HG03342 (cell line): Measurements from ENCODE around the gene SPHKAP.
"Not testable (repeated sequence)": the region's sequence is repeated elsewhere in the genome, so short reads cannot be mapped to it uniquely, and the experiment has no call there.

Experiments used
- ATAC-seq: cut with Tn5 transposase; IDR thresholded peaks from one replicate; pipeline ENCODE4 v1.9.1; 2021; ENCODE audit warnings: mild to moderate bottlenecking, moderate library complexity; ENCODE audit not compliant: unreplicated experiment

Gene SPHKAP

DNA sequence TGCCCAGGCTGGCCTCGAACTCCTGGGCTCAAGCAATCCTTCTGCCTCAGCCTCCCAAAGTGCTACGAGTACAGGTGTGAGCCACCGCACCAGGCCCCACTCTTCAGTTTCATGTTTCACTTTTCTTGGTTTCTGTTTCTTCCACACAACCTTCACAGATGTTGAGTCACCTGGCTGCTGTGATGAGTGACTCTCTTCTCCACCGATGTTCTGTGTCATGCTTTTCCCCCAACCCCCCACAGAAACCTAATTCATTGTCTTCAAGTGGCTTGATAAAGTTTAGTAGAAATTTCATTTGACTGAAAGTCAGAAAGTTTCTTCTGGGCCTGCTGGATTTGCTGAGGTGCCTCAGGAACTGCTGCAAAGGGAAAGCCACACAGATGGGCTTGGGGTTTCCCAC, 78.5 kb downstream of the SPHKAP start:
- peak; percentile 73 for ATAC-seq

DNA sequence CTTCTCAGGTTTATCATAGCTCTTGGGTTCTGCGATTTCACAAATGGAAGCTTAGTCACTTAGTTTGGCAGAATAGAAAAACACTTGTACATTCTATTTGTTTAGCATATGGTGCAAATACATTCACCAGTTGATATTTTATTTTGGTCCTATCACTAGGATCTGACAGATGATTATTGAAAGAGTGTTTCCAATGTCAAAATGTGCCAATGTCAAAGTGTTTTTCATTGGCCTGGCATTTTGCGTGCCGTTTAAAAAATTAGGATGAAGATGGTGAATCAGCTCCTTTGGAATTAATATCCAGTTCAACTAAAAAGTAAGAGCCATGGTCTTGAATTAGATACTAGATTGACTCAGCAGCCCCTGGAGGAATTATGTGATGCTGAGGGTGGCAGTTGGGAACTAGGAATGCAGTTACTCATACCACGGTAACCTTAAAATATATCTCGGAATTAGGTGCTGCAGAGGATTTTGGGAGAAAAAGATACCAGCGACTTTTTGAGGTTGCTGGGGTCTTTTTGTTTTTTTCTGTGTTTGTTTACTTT, 87.0 kb downstream of the SPHKAP start:
- no peak for ATAC-seq

GRCh38 chr2:228092056-228092455, 89.4 kb downstream of the SPHKAP start:
- no peak for ATAC-seq

- no peak for ATAC-seq
Observed at GRCh38 chr2:228086561-228086960, 94.9 kb downstream of the SPHKAP start.

- ATAC-seq, result no peak
Observed at GRCh38 chr2:228084717-228085116, 96.8 kb downstream of the SPHKAP start.

DNA sequence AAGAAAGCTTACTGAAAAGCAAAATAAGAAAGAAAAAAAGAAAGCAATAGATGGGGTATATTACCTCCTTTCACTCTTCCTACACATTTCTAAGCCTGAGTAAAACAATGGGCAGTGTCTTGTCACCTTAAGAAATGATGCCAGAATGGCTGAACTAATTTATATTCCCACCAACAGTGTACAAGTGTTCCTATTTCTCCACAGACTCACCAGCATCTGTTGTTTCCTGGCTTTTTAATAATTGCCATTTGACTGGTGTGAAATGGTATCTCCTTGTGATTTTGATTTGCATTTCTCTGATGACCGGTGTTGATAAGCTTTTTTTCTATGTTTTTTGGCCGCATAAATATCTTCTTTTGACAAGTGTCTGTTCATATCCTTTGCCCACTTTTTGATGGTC, 98.4 kb downstream of the SPHKAP start:
- ATAC-seq, result no peak

GRCh38 chr2:228082571-228082970, 98.9 kb downstream of the SPHKAP start:
- no peak for ATAC-seq

DNA sequence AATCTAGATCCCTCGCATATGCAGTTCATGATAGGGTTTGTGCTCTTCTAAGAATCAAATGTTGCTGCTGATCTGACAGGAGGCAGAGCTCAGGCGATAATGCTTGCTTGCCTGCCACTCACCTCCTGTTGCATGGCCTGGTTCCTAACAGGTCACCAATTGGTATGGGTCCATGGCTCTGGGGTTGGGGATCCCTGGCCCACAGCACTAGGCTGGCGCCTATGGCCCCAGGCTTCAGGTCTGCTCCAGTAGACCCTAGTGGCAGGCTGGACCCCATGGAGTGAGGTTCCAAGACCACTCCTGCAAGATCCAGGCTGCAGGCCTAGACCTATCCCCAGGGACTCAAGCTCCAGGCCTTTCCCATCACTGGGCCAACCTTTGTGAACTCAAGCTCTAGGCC, 102.3 kb downstream of the SPHKAP start:
- ATAC-seq, result no peak

GRCh38 chr2:228076695-228077094, 104.8 kb downstream of the SPHKAP start:
- ATAC-seq, result not testable (repeated sequence)

- no peak for ATAC-seq
Observed at GRCh38 chr2:228072669-228073068, 108.8 kb downstream of the SPHKAP start.

DNA sequence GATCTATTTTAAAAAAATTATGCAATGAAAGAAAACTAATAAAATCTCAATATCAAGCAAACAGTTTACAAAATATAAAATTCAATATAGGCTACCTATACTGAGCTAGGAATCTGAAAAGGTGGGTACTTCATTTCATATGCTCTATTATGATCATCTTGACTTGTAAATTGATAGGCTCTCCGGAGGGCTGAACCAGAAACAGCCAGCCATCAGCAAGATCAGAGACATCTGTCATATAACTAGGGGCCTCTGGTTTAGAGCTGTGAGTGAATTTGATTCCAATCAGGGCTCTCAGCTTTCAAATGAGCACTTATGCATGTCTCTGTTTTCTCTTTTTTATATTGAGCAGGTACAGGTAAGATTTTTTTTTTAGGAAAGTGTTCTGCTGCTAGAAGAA, 114.2 kb downstream of the SPHKAP start:
- ATAC-seq, result no peak

GRCh38 chr2:228066126-228066798, 115.2 kb downstream of the SPHKAP start:
- ATAC-seq, result no peak

GRCh38 chr2:228065686-228066085, 115.8 kb downstream of the SPHKAP start:
- ATAC-seq, result no peak

DNA sequence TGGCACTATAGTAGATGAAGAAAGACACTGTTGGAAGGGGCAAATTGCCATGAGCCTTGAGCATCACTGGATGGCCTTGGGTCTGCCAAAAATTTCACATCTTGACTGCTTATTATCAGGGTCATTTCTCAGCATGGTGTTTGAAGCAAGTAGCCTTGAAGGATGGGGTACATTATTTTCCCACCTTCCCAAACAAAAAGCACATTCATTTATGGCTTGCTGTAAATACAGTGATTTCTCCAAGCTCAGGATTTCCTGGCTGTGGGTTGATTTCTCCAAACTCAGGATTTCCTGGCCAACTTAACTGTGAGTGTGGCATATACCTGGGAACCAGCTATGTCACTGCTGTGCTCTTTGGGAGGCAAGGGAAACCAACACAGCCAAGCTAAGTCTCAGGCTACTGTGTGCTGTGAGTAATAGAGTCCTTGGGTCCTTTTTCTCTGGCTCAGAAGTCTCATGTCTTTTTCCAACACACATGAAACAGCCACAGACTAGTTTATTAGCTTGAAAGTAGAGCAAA, 116.6 kb downstream of the SPHKAP start:
- no peak for ATAC-seq

- ATAC-seq, result no peak
Observed at GRCh38 chr2:228064024-228064423, 117.5 kb downstream of the SPHKAP start.

DNA sequence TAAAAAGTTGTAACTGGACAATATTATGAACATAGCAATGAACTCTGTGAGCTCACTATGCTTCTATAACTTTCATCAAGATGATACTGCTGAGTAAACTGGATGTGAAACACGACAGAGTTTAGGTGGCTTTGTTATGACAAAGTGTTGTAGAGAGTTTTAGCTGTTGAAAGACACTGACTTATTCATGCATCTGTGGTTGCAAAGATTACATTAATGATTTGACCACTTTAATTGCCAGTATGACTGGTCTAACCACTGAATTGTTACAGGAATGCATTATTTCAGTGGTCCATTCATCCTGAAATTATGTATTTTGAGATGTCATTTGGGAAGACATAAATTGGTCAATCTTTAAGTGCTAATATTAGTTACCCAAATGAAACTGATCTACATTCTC, 117.9 kb downstream of the SPHKAP start:
- ATAC-seq, result no peak

DNA sequence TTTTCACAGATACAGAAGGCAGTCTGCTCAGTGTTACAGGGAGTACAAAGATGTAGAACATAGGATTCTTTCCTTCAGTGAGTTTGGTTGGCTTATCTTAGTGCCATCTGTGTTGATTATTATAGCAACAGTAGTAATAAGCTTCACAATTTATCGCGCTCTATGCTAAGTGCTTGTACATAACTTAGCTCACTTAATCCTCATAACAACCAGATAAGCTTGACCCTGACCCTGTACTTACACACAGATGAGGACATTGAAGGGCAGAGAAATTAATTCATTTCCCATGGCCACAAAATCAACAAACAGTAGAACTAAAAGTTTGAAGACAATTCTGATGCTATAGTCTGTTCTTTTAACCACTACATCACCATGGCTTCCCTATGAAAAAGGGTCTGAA, 121.8 kb downstream of the SPHKAP start:
- no peak for ATAC-seq

- ATAC-seq, result no peak
Observed at GRCh38 chr2:228056293-228057097, 125.0 kb downstream of the SPHKAP start.

- peak; percentile 65 for ATAC-seq
Observed at GRCh38 chr2:228048838-228049490, 132.5 kb downstream of the SPHKAP start.

DNA sequence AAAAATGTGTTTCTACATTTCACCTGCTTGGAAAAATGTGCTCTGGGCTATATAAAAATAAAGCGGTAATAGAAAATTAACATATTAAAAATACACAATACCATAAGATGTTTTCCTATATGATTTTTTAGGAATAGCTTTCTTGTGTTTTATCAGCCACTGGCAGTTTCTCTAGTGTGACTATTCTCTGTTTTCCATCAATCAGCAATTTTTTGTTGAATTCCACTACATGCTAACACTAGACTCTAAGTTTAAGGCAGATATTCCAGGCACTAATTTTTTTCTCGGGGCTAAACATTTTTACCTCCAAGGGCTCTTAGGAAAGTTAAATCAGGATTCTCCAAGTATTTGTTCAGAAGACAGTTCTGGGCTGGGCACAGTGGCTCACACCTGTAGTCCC, 140.5 kb downstream of the SPHKAP start:
- ATAC-seq, result no peak

DNA sequence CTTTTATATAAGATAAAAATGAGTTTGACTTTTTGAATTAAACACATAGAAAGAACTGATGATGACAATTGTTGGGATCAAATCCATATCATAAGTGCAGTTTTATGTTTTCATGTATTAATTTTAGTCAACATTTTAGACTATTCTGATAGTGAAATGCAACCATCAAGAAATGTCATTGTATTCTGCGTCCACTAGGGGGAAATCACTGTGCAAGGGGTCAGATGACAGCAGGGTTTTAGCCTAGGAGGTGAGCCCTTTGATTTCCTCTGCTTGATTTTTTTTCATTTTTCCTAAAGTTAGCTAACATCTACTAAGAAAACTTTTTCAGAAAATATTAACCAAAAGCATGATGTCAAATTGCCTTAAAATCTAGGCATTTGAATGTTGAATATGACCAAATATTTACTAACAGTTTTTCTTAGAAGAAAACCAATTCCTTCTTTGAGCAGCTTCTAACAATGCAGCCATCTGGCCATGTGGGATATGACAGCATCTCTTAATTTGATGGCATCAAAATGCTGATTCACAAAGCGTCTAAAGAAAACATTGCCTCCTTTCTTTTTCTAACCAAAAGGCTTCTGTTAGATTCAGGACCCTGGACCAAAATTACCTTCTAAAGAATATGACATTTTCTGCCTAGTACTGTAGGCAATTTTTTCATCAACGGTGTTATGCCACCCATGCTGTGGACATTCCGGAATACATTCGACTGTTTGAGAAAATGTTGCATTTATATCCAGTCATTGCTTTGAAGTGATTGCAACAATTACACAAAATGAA, 141.5 kb downstream of the SPHKAP start:
- ATAC-seq, result peak; percentile 96
